ENCODE results near the gene SBNO2.

DNA sequence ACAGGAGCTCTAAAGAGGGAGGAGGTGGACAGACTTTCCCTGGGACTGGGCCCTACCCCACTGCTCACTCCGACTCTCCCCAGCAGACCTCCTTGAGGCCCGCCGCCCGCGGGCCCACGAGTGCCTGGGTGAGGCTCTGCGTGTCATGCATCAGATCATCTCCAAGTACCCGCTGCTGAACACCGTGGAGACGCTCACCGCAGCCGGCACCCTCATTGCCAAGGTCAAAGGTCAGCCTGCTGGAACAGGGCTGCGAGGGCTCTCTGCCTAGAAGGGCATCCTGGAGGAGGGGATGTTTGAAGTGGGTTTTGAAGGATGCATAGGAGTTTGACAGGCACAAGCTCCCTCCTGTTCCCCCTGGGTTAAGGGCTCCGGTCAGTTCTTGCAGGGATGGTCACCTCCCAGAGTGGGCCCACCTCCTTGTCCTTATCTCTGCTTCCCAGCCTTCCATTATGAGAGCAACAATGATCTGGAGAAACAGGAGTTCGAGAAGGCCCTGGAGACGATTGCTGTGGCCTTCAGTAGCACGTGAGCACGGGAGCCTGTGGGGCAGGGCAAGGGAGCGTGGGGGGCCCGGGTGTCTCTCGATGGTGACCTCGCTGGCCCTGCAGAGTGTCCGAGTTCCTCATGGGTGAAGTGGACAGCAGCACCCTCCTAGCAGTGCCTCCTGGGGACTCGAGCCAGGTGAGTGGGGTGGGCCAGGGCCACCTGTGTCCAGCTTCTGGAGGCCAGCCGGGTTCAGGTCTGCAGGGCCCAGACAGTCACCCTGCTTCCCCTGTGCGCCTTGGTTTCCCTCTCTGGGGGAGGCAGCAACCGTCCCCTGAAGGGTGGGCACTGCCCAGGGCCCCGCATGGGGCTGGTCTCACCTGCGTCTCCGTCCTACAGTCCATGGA is 100.8 kb downstream of the SBNO2 start:
- TF ChIP-seq ZNF274 (IDR thresholded peaks at IDR 0.05; ENCODE audit: low read depth, low read length) (no peak), YY1 (IDR thresholded peaks at IDR 0.05; ENCODE audit: insufficient read depth, insufficient read length) (no peak)

Measured in NT2/D1 (cell line).